DND-41 (cell line): ENCODE measurements around the gene EPB41L4A.

Source experiments
- CTCF ChIP-seq: IDR thresholded peaks from 2 replicates; pipeline ENCODE4 v1.5.1; 2012; ENCODE audit warnings: borderline replicate concordance, low read length, moderate library complexity, mild to moderate bottlenecking; ENCODE audit not compliant: poor library complexity, severe bottlenecking; ENCODE audit errors: extremely low read depth
- EZH2 ChIP-seq: IDR thresholded peaks from 3 replicates; pipeline ENCODE4 v1.6.1; 2012; ENCODE audit warnings: borderline replicate concordance, low read depth, mild to moderate bottlenecking, moderate library complexity, low read length, inconsistent platforms; ENCODE audit not compliant: severe bottlenecking

GRCh38 chr5:112440031-112440430 is 21.0 kb upstream of the EPB41L4A start:
- no peak for TF ChIP-seq EZH2
- TF ChIP-seq CTCF, result no peak
